ENCODE measurements around the gene TP53TG5.
A peak's percentile ranks its signal among the peaks of the same experiment; 100 is the strongest.

TP53TG5 gene

DNA sequence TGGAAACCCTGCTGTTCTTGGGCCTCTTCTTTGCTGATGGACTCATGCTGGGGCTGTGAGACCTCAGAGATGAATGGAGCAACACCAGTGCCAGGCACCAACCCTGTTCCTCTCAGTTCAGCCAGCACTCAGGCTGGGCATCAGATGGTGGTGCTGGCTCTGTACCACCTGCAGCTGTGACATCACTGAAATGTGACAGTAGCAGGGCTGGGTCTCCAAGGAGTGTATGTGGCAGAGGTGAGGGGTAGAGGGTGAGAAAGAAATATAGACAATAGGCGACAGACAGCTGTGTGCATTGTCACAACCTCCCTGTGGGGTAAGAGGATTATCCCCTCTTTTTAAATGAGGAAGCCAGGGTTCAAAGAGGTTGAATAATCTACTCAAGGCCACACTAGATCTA is at the start of gene TP53TG5:
Gene TP53TG5 (minus strand): TSS at position 135 of the 400 bp plus-strand sequence. CDS start 89 bp downstream, at position 46.
- no peak for DNase-seq

DNA sequence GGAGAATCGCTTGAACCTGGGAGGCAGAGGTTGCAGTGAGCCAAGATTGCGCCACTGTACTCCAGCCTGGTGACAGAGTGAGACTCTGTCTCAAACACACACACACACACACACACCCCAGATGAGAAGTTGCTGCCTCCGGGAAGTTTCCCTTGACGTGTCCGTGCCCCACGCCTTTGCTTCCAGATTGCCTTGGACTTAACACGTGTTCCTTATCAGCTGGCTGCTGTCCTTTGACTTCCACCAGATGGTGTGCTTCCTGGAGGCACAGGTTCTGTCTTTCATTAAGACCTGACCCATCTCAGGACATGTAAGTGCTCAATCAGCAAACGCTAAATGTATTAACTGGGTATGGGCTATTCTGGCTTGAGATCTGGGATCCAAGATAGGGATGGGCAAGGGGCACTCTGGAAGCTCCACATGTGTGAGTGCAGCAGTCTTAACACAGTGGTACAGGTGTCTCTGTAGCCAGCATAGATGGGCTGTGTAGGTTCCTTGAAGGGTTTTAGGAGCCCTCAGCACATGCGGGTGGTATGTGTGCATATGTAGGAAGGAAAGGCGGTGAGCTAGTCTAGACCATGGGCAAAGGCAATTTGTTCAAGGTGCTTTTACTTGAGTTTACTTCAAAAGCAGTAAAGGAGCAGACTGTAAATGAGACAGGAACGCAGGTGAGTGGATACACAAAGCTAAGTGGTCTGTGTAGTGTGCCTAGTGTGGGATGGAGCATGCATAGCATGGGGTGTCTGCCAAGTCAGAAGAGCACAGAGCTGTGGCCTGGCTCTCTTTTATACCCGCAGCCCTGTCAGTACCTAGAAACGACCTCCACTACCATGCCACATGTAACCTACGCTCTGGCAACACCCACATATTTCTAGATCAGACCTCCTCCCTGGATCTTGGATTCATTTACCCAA is 49.4 kb upstream of the TP53TG5 start:
- DNase-seq: no peak

DNA sequence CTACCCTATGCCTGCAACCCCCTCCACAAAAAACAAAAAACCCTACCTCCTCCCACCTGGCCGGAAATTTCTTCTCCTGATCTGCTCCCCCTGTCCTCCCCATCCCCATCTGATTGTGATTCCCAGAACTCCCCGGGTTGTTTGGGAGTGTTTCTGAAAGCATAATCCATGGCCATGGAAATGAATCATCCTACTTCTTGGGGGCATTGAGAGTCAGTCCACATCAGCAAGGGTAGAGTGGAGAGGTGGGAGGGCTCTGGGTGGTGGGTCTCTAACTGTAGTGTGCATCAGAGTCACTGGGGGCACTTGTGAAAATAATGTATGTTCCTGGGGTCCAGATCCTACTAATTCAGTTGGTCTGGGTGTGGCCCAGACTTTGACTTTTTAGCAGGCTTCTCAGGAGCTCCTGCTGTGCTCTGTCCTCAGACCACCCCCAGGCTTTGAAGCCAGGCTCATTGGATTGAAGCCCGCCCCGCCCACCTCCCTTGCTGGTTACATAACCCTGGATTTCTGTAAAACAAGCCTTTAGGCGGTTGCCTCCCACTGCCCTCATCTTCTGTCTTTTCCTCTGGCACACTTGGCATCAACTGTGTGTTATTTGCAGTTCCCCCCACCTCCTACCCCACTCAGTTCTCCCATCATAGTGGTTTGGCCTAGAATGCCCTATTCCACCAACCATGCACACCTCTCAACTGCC is 48.3 kb upstream of the TP53TG5 start:
- DNase-seq: no peak

DNA sequence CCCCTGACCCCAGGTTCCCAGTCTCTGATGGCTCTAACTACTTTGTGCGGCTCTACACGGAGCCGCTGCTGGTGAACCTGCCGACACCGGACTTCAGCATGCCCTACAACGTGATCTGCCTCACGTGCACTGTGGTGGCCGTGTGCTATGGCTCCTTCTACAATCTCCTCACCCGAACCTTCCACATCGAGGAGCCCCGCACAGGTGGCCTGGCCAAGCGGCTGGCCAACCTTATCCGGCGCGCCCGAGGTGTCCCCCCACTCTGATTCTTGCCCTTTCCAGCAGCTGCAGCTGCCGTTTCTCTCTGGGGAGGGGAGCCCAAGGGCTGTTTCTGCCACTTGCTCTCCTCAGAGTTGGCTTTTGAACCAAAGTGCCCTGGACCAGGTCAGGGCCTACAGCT is 47.4 kb upstream of the TP53TG5 start:
- no peak for DNase-seq

DNA sequence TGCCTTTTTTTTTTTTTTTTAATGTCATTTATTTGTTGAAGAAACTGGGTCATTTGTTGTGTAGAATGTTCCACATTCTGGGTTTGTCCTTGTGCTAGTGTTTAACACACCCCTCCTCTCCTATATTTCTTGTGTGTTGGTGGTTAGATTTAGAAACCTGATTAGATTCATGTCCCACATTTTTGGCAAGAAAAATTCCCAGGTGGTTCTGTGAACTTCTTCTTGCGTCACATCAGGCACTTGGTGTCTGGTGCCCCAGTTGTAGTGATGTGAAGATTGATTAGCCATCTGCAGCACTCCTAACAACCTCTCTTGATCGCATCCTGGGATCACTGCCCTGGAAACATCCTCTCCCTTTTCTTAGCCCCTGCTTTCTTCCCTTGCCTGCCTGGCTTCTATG is 45.6 kb upstream of the TP53TG5 start:
- DNase-seq: no peak

DNA sequence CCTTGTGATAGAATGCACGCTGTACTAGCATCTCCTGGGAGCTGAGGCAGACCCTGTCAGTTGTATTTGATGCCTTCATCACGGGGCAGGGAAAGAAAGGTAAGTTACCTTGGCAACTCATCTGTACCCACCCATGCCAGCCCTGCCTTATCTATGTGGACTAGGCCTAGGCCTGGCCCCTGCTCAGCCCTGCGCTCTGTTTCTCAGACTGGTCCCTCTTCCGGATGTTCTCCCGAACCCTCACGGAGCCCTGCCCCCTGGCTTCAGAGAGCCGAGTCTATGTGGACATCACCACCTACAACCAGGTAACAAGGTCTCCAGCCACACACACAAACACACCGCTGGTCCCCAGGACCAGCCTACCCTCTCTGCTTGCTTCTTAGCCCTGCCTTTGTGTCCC is 42.0 kb upstream of the TP53TG5 start:
- no peak for DNase-seq

DNA sequence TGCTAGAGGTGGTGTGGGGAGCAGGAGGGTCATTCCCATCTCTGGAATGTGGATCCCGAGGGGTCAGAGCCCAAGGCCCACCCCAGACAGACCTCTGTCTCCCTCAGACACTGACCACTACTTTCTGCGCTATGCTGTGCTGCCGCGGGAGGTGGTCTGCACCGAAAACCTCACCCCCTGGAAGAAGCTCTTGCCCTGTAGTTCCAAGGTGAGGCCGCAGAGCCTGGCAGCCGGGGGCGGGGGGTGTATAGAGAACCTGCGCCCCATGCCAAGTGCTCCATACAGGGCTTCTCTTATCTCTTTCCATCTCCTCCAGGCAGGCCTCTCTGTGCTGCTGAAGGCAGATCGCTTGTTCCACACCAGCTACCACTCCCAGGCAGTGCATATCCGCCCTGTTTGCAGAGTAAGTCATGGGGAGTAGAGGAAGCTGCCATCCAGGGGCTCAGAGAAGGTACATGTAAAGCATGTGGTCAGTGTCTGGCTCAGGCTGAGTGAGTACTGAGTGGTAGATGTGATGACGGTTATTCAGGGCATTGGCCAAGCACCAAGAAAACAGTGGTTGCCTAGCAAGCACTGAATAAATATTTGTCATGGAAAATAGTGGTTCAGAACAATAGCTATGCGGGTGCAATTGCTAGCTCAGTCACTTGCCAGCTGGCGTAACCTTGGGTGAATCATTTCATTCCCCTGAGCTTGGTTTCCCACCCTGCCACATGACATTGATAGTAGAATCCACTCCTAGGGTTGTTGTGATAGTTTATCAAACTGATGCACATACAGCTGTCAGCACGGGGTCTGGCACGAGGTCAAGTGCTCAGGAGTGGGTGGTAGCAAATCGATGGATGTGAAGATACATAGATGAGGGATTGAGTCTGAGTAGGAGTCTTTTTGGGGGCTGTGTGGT is 41.3 kb upstream of the TP53TG5 start:
- peak; percentile 99 for DNase-seq

DNA sequence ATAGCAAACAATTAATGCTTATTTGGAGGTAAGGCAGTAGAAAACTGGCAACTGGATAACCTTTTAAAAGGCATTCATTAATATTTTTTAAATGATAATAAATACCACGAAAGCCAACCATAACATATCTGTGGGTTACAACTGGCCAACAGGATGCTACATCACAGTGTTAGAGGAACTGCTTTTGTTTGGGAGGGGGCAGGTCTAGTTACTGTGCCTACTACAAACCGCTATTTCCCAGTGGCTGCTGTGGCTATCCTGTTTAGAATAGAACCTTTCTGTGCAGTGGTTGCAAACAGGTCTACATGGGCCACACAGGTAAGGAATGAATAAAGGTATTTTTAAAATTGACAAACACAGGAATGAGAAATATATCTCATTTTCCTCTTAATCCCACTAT is 38.8 kb upstream of the TP53TG5 start:
- no peak for DNase-seq

DNA sequence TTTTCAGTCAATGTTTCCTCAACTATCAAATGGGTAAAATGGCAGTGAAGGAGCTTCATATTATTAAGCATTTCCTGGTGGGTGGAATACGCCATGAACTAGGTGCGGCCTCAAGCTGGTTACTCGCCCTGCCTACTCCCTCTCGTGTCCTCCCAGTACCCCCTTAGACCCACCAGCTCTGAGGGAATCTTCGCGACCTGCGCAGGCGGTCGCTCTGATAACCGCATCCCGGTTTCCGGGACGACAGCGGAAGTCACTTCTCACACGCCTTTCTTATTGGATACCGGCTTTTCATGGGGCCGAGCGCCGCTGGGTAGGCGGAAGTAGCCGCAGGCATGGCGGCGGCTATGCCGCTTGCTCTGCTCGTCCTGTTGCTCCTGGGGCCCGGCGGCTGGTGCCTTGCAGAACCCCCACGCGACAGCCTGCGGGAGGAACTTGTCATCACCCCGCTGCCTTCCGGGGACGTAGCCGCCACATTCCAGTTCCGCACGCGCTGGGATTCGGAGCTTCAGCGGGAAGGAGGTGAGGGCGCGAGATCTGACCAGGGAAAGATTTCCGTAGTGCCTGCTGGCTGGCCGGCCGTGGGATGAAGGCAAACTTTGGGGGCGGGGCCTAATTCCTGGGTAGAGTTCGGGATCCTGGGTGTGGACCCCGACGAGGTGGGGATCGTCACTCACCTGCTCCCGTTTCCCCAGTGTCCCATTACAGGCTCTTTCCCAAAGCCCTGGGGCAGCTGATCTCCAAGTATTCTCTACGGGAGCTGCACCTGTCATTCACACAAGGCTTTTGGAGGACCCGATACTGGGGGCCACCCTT is 37.9 kb upstream of the TP53TG5 start, which contains the start of gene PIGT:
Gene PIGT (plus strand): TSS at position 320 of the 816 bp plus-strand sequence. CDS start 16 bp downstream, at position 336.
- peak; percentile 84 for DNase-seq

DNA sequence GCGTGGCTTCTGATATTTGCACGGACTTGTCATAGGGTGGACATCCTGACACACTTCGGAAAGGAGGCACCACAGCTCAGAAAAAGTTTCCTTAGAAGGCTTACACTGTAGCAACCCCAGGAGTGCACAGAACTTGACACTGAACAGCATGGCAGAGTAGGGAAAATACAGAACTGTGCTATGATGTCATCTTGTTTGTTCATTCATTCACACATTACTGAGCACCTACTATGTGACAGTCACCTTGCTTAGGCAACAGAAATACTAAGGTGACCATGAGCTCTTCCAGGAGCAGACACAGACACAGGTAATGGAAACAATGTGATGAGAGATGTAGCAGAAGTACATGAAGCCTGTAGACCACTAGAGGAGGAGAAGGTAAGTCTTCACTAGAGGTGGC is 35.4 kb upstream of the TP53TG5 start:
- DNase-seq: no peak

DNA sequence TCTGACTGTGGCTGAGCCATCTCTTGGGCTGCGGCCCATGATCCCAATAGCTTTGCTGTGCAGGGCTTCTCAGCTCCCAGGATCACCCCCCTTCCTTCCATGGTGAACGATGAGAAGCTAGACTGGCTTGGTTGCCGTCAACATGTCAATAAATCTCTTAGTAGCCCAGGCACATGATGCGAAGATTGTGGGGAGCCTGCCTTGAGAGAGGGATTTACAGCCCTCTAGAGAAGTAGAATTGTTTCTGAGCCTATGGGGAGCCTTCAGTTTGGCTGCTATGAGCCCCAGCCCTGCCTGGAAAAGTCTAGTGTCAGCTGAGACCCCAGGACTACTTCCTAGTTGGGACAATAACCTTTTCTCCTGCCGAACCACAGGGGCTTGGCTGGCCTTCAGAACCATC is 34.5 kb upstream of the TP53TG5 start:
- no peak for DNase-seq

DNA sequence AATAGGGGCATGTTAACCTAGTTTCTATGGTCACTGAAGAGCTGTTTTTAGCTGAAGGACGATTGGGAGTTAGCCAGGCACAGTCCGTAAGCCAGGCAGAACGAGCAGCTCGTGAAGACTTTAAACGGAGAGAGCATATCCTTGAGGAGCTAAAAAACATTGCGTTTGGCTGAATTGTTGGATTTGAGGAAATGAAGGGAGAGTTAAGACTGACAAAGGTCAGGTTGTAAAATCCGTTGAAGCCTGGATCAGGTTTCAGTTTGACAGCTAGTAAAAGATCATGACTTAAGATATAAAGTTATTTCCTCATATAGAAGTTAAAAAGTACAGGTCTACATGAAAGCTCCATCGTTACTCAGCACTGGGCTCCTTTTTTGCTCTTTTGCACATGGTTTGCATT is 32.8 kb upstream of the TP53TG5 start:
- DNase-seq: no peak

DNA sequence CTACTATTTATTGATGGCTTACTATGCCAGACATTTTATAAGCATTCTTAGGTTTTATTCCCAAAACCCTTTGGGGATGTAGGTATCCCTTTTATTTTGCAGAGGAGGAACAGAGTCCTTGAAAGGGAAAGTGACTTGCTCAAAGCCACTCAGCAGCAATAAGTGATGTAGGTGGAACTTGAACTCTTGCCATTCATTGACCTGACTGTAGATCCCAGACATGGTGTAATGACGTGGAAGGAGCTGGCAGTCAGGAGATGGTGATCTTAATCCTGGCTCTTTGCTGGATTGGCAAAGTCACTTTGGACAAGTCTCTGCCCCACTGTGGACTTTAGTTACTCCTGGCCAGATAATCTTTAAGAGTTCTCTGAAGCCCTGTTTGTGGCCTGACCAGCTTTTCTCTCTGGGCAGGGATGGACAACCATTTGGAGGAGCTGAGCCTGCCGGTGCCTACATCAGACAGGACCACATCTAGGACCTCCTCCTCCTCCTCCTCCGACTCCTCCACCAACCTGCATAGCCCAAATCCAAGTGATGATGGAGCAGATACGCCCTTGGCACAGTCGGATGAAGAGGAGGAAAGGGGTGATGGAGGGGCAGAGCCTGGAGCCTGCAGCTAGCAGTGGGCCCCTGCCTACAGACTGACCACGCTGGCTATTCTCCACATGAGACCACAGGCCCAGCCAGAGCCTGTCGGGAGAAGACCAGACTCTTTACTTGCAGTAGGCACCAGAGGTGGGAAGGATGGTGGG is 31.6 kb upstream of the TP53TG5 start:
- no peak for DNase-seq

DNA sequence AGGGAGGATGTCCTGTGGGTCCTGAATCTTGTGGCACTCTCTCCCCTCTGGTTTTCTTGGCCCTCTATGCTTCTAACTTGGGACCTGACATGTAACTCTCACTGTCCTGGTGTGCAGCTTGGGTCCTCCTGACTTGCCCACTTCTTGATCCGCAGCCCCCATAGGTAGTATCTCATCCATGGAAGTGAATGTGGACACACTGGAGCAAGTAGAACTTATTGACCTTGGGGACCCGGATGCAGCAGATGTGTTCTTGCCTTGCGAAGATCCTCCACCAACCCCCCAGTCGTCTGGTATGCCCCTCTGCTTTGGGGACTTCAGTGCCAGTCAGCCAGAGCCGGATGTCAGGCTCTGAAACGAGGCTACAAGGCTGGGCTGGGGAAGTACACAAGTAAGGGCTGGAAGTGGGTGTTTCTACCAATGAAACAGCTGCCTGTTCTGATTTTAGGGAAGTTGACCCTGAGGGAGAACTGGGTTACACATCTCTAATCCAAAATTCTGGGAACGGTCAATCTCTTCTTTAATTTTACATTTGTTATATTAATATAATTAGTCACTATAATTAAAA is 30.6 kb upstream of the TP53TG5 start:
- no peak for DNase-seq

DNA sequence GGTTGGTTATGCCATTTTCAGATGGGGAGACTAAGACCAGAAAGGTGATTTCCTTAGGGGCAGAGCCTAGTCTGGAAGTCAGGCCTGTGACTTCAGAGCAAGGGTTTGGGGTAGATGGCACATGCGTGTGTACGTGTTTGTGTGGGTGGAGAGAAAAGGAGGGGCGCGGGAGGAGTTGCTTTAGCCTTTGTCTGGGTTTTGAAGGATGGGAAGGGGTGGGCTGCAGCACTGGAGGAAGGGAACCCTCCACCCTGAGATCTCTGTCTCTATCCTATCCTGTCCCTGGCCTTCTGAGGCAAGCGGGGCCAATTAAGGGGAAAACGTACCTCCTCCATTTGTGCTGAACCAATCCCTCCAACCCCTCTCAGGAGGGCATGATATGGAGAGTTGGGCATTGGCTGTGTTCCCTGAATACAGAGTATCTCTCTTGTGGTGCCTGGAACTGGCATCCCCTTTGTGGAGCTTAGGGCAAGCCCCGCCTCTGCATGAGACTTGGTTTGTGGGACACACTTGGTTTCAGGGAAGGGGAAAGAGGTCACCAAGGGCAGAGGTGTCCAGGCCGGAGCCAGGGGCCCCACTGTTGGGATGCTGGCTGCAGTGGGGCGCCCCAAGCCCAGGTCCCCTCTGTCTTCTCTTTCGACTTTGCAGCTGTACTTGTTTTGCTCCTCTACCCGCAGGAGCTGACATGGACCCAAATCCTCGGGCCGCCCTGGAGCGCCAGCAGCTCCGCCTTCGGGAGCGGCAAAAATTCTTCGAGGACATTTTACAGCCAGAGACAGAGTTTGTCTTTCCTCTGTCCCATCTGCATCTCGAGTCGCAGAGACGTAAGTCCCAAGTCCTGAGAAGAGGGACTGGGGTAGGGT is 29.9 kb upstream of the TP53TG5 start, which contains the start of gene DBNDD2:
Gene DBNDD2 (plus strand): TSS at position 507 of the 863 bp plus-strand sequence. CDS start 179 bp downstream, at position 686.
- DNase-seq: no peak

DNA sequence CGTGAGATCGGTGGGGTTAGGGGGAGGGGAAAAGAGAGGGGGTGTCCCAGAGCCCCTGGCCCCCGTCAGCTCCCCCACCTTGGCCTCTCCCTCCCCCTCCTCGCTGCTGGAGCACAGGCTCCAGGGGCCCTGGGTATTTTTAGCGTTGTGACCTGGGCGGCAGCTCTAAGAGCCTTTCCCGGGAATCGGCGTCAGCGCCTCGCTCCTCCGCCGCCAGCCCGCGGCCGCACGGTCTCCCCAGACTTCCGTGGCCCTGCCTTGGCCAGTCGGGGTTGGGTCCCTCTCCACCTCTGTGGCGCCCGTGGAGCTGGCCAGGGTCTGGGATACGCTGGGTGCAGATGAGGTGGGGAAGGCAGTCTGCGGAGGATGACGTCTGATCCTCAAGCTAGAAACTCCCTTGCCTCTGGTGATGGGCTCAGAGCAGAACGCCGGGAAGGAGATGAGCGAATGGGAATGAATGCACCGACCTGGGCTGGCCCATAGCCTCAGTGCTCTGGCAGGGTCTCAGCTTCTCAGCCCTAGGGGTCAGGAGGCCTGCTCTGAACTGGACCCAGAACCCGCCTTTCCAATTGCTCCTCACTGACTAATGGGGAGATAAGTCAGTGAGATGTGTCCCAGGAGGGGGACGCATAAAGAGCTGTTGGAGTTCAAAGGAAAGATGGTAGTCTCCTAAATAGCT is 29.1 kb upstream of the TP53TG5 start:
- DNase-seq: peak; percentile 13

DNA sequence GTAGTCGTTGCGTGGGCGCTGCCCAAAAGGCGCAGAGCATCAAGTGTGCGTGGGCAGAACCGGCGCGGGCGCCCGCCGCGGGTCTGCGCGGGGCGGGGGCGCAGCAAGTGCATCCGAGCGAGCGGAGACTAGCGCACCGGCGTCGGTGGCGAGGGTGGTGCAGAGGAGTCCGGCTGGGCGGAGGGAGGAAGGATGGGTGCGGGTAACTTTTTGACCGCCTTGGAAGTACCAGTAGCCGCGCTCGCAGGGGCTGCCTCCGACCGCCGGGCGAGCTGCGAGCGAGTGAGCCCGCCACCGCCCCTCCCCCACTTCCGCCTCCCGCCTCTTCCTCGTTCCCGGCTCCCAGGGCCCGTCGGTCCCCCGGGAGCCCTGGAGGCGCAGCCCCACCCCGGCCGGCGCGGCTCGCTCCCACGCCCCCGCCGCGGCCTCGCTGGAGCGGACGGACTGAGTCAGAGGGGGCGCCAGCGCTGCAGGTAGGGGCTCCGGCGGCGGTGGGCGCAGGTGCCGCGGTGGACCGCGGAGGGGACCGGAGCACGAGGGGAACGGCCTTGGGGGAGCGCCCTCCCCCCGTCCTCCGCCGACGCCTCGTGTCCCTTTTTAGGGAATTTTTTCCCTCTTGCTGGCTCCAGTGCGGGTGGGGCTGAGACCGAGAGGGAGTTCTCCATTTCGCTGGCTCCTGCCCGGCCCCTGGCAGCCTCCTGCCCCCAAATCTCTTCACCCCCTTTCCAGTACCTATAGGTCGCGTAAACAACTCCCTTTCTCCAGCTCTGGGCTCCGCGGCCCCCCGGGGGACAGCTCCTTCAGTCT is 28.3 kb upstream of the TP53TG5 start:
- DNase-seq: peak; percentile 63

DNA sequence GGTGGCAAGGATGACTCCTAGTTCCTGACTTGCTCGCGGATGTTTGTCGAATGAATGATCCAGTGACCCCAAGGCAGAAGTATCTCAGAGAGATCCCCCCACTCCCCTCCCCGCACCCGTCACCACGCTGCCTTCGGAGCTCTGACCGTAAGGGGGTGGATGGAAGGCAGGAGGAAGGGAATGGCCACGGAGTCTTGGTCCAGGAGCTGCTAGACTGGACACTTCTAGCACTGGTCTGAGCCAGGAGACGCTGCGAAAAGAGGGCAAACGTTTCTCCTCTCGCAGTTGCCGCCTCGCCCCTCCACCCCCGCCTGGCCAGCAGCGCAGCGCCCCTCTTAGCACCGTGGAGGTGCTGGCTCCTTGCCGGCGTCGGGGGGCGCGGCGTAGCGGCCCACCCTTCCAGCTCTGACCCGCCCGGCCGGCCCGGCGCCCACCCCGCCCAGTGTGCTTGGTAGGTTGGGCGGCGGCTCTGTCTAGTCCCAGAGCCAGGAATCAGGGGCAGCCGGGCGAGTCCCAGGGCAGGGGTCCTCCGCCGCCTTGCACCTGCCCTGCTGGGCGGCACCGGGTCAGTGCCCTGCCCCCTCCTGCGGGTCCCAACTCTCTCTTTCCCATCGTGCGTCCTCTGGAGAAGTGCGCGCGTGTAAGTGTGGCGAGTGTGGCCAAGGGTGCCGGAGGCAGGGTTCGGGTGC is 27.6 kb upstream of the TP53TG5 start:
- DNase-seq: peak; percentile 3

All from DMS153 (cell line).